ENCODE data around the gene TAF1B.

Gene TAF1B

DNA sequence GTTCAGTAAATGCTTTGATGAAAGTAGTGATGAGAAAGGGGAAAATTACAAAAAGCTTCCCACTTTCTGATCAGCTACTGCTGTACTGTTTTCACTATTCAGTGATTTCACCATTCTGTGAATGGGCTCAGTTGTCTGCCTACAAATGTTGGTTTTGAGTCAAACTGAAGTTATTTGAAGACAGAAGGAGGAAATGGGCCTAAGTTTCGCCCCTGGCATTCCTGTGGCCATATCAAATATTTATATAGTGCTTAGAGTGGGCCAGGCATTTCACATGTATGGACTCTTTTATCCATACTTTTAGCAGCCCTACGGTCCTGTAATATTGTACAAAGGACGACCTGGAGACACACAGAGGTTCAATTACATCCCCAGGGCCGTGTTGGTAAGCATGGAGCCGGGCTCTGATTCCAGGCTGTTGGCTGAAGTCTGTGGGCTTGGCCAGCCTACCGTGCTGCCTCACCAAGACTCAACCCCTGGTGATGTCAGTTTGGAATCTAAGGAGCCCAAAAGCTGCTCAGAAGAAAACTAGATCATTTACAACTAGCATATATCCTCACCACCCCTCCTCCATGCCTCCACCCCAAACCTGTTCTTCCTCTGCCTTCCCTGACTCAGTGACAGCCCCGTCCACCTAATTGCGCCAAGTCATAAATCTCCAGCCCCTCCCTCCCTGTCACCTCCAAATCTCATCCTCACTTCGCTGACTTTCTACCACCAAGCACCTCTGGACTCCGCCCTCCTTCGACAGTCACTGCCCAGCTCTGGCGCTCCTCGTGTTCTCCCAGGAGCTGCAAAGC, 98.1 kb downstream of the TAF1B start:
- DNase-seq (ENCODE audit: low read depth in 2 of 2), result no peak

DNA sequence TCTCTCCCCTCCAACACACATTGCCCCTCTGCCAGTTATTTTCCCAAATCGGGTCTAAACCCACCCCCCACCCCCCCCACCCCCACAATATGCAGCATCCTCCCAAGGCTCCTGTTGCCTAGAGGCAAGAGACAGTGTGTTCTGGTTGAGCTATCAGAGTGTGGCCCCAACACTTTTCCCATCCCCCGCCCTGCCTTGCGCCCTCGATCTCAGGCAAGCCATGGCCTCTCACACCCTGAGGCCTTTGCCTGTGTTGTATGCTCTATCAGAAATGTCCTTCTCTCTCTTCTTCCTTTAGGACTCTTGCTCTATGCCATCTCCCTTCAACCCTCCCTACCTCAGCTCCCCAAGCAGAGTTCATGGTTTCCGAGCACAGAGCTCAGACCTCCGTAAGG, 98.7 kb downstream of the TAF1B start:
- no peak for DNase-seq (ENCODE audit: low read depth in 2 of 2)

DNA sequence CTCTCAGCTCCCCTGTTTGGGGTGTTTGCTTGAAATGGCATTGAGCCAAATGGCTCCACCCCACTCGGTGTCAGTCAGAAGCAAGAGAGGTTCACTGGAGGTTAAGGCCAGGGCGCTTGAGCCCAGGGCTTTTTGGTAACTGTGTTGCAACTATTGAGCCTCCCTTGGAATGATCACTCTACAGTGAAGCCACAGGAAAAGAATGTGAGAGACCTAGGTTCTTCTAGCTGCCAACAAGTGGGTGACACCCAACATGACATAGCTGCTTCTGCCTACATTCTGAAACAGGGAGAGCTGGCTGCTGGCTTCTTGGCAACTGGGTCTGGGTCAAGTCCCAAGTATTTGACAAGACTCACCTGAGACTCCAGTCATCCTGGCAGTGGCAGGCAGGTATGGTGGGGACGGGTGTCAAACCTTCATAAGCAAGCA, 101.1 kb downstream of the TAF1B start:
- DNase-seq (ENCODE audit: low read depth in 2 of 2), result no peak

DNA sequence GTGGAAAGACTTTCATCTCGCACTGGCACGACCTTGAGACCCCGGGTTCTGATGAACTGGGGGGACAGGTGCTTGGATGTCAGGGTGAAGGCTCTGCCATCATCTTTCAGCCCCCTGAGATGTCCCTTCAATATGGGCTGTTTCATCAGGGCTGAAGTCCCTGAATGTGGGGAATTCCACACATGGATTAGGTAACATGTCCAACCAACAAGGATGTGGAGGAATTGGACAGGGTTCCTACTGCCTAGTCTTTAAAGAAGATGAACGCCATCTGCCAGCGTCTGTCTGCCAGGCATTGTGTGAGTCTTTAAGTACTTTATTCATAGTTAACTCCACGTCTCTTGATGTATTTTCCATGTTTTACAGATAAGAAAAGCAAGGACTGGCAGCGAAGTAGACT, 102.3 kb downstream of the TAF1B start:
- DNase-seq (ENCODE audit: low read depth in 2 of 2), result no peak

DNA sequence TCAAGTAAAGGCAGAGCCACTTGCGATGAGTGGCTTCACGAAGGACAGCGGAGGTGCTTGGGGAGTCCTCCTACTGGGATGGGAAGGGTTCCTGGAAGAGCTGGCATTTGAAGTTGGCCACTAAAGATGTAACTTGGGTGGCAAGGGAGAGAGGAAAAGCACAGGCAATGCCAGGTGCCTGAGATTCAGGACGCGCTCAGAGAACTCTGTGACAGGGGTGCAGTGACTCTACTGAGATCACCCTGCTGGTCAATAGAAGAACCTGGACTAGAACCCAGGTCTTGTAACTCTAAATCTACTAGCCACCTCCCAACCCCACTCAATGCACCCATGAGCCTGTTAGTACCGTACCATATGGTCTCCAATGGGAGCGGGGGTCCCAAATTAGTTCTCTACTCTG, 102.8 kb downstream of the TAF1B start:
- DNase-seq (ENCODE audit: low read depth in 2 of 2), result no peak

DNA sequence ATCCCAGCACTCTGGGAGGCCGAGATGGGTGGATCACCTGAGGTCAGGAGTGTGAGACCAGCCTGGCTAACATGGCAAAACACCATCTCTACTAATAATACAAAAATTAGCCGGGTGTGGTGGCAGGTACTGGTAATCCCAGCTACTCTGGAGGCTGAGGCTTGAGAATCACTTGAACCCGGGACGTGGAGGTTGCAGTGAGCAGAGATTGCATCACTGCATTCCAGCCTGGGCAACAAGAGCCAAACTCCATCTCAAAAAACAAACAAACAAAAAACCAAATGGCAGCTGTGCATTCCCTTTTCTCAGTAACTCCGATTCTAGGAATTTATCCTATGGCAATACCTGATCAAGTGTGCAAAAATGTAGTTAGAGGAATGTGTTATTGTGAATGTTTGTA, 103.5 kb downstream of the TAF1B start:
- no peak for DNase-seq (ENCODE audit: low read depth in 2 of 2)

DNA sequence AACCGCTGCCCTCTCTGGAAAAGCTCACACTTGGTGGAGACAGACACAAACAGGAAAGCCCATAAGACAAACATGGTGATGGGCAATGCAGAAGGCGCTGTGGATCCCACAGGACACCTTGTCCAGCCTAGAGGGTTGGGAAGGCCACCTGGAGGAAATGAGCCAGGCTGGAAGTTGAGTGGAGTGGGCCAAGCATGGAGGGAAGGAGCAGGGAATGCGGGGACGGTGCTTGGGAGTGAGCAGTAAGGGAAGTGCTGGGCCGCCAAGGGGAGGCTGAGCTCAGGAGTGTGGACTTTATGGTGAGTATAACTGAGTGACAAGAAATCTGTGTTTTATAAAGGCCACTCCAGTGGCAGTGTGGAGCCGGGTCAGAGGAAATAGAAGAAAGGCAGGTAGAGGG, 105.4 kb downstream of the TAF1B start:
- DNase-seq (ENCODE audit: low read depth in 2 of 2), result no peak

DNA sequence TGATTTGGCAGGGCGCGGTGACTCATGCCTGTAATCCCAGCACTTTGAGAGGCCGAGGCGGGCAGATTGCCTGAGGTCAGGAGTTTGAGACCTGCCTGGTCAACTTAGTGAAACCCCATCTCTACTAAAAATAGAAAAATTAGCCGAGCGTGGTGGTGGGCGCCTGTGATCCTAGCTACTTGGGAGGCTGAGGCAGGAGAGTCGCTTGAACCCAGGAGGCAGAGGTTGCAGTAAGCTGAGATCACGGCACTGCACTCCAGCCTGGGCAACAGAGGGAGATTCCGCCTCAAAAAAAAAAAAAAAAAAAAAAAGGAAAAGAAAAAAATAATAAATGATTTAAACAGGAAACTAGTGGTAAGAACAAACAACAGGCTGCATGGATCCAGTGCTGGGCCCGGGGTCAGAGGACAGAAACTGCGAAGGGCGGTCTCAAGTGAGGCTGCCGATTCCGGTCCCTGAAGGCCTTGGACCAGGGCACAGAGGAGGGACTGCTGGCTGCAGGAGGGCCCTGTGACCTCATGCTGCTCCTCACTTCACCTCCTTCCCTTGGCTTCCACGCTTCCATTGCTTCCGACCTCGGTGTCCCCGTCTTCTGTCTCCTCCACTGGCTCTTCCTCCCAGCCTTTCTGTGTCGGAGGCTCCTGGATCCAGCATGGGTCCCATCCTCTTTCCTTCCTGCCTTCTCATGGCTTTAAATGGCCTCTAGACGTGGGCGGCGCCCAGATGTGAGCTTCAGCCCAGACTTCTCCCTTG, 106.1 kb downstream of the TAF1B start:
- DNase-seq (ENCODE audit: low read depth in 2 of 2), result no peak

DNA sequence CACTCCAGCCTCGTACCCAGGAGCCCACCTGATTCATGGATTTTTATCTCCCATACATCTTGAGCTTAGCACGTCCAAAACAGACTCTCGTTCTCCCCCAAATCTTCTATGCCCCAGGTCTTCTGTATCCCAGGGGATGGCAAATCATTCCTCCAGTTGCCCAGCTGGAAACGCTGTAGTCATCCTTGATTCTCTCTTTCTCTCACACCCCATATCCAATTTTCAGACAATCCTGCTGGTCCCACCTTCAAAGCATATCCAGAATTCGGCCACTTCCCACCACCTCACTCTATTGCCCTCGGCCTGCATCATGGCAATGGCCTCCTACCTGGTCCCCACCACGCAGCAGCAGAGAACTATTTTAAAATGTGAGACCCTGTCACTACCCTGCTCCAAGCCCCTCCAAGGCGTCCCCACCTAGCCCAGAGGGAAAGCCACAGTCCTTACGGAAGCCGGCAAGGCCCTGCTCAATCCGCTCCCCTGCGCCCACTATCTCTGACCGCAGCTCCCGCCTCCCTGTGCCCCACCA, 106.8 kb downstream of the TAF1B start:
- DNase-seq (ENCODE audit: low read depth in 2 of 2), result no peak

DNA sequence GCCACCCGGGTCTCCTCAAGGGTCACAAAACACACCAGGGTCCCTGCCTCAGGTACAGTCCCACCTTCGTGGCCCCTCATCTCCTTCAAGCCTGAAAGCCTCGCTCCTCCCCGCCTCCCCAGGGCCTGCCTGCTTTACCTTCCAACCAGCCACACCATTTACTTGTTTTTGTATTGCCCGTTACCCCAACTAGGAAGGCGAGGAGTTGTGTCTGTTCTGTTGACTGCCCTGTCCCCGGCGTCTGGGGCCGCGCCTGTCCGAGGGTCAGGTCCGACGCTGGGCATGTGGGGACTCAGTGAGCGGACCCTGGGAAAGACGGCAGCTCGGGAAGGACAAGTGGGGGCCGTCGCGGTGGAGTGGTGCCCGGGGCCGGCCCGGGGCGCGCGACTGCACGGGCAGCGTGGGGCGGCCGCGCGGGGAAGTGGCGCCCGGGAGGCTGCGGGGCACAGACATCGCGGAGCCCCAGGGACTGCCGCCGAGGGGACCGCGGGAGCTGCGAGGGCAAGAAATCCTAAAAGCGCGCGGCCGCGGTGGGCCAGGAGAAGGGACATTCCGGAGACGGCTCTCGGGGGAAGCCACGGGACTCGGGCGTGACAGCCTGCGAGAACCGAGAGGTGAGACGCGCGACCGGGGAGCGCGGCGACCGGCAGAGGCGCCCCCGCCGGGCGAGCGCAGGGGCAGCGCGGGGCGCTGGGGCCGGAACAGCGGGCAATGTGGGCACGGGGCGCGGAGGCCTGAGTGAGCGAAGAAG, 107.4 kb downstream of the TAF1B start:
- peak; percentile 16 to 20 for DNase-seq (ENCODE audit: low read depth in 2 of 2)

DNA sequence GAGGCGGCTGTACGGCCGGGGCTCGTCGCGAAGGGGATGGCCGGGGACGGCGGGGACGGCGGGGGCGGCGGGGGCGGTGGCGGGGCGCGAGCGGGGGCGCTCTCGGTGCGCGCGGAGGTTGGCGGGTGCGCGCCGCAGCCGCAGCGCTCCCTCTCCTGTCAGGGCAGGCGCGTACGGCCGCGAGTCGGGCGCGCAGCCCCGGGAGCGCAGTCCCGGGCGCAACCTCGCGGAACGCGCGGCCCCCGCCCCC, 107.9 kb downstream of the TAF1B start:
- DNase-seq (ENCODE audit: low read depth in 2 of 2), result no peak

DNA sequence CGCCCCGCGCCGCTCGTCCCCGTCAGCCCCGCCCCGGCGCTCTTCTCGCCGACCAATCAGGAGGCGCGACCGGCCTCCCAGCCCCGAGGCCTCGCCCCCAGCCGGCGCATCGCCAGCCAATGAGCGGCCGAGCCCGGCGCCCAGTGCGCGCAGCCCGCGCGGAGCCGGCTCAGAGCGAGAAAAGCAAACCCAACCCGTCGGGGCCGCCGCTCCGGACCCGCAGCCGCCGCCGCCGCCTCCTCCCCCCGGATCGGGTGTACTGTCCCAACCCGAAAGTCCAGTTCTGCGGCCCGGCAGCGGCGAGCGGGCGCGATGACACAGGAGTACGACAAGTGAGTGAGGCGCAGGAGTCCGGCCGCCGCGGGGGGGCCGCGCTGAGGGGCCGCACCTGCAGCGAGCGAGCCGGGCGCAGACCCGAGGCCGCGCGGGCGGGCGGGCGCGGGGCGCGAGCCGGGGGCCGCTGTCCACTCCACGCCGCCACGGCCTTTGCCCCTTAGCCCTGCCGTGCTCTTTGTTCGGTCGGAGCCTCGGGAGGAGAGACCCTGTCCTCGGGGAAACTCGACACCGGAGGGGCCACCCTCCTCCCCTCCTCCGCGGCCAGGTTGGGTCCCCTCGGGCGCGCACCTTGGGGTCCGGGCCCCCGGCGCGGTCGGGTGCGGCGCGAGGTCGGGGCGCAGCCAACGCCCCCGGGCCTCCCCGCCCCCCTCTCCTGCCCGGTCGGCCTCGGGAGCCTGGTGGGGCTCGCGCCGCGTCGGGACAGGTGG, 108.4 kb downstream of the TAF1B start, which contains the start of gene GRHL1:
Gene GRHL1 (plus strand): TSS at position 172 of the 764 bp plus-strand sequence. CDS start 141 bp downstream, at position 313.
- DNase-seq (ENCODE audit: low read depth in 2 of 2), result peak; percentile 82 to 88

DNA sequence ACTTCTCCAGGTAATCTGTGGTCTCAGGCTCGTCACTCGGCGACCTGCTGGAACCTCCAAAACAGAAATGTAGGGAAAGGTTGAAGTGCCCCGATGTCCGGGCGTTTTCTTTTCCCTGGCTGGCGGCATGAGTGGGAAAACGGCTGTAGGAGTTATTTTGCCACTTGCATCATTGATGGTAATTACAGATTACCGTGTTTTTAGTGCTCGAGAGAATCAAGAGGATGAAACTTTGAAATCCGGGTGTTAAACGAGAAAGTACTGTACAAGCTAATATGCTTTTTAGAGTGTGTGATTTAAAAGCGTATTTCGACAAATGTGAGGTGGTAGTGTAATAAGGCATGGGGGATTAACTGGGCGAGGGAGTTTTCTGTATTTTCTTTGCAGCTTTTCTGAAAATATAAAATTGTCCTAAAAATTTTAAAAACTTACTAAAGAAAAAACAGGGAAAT, 109.0 kb downstream of the TAF1B start:
- no peak for DNase-seq (ENCODE audit: low read depth in 2 of 2)

DNA sequence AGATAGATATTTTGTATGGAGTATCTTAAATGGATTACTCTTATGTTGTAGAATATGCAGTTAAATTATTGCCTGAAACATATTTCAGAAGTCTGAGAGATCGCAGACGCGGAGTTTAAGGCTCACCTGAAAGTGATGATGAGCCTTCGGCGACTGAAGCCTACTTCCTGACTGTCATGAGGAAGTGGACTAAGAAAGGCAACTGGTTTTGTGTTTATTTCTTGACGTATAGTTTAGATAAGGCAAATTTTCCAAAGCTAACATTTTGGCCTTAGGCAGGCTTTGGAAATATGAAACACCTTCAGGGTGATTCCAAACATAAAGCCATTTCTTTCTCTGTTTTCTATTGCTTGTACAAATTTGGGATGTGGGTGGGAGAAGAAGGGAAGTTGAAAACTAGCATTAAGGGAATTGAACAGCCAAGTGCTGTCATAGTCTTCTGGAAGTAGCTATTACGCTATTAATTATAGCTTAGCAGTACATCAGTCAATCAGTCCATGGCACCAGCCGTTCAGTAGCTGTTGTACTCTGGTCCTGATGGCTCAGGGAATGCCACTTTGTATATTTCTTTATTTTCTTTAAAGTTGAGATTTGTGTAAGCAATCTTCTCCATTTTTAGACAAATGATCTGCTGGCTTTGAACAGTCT, 109.7 kb downstream of the TAF1B start:
- no peak for DNase-seq (ENCODE audit: low read depth in 2 of 2)

DNA sequence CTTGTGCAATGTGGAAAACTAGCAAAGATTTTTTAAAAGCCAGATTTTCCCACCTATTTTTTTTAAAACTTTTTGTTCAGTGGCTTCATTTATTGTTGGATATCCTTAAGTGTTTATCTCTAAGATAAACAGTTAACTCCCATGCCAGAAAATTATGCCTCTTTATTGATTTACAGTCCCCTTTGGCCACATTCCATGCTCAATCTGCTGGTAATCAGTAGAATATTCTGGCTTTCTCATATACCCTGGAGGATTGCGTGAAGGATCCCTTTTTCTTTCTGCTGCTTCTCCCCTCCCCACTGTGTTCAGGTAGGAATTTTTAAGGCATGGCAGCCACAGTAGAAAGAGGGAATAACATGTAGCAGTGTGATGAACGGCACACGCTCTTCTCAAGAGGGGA, 110.9 kb downstream of the TAF1B start:
- DNase-seq (ENCODE audit: low read depth in 2 of 2), result no peak

DNA sequence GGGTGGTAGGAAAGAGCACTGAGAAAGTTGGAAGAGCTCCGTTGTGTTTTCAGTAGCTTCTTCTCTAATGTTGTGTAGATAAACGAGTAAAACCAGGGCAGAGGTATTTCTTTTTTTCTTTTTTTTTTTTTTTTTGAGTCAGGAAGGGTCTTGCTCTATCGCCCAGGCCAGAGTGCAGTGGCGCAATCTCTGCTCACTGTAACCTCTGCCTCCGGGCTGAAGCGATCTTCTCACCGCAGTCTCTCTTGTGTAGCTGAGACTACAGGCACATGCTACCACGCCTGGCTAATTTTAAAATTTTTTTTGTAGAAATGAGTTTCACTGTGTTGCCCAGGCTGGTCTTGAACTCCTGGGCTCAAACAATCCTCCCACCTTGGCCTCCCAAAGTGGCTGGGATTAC, 114.8 kb downstream of the TAF1B start:
- DNase-seq (ENCODE audit: low read depth in 2 of 2), result no peak

DNA sequence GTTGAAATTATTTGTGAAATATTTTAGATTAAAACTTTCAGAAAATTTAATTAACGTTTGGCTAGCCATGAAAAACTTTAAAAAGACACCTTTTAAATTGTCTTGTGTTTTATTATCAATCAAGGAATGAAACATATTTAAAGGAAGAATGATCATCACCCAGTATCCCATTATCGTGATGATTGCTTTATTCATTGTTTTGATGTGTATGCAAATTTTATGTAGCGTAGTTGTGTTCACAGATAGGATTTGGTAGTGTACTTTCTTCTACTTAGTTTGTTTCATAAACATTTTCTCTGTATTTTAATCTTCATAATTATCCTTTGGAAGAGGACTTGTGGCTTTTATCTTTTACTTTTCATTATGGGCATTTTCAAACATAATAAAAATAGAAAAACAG, 116.0 kb downstream of the TAF1B start:
- no peak for DNase-seq (ENCODE audit: low read depth in 2 of 2)

DNA sequence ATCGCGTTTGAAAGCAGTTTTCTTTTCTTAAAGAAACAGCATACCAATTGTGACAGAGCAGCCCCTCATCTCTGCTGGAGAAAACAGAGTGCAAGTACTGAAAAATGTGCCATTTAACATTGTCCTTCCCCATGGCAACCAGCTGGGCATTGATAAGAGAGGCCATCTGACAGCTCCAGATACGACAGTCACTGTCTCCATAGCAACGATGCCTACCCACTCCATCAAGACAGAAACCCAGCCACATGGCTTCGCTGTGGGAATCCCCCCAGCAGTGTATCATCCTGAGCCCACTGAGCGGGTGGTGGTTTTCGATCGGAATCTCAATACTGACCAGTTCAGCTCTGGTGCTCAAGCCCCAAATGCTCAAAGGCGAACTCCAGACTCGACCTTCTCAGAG, 117.7 kb downstream of the TAF1B start:
- no peak for DNase-seq (ENCODE audit: low read depth in 2 of 2)

DNA sequence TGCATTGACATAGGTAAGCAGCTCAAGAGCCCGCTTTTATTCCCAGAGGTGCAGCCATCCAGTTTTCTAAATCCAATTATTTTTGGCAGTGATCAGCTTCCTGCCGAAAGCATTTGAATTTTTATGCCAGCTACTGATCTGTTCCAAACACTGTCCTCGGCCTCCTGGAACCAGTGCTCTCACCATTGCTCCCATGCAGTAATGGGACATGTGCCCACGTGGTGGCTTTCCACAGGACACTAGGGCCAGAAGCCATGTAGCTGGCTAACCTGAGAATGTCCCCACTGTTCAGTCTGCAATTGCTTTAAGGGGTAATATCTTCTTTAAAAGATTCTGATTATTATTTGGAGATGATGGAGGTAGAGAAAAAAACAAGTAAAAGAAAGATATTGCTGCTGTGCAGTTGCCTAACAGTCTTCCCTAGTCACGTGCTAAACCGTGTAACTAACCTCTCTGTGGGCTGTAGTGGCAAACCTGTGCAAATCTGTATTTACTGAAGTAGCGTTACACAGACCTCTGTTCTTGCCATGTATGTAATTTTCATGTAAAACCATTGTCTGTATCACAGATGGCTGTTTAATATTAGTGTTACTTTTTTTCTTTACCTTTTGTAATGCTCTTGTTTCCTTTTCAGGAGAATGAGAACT, 121.2 kb downstream of the TAF1B start:
- DNase-seq (ENCODE audit: low read depth in 2 of 2), result no peak

DNA sequence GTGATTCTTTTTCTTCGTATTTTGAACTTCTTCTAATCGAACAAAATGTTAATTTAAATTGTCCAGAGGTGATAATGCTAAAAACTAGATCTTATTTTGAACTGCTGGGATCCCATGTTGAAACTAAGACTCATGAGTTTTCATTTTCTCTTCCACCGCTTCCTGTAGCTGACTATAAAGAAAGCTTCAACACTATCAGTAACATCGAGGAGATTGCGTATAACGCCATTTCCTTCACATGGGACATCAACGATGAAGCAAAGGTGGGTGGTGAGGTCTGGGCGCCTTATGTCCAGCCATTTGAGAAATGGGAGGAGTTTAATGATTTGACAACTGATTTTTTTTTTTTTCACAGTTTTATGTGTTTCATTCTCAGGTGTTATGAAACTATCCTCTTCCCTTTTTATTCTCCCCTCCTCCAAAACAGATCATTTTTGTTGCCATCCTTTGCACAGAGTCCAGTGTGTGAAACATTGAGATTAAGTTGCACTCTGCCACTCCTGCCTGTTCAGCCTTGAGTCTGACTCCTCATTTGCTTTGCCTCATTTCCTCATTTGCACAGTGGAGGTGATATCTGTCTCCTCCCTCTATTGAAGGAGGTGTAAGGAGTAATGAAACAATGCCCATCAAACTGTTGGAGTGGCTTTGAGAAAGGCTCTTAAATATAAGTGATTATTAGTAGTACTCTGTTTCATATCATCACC, 122.0 kb downstream of the TAF1B start:
- DNase-seq (ENCODE audit: low read depth in 2 of 2), result no peak
